ENCODE results near the gene SORT1. TPM values are rescaled to one million over a fixed set of nuclear protein-coding genes. Genes with fewer than 3 reads are reported as not detected.

The SORT1 gene
- total and polyA plus RNA-seq, 2 of the 4 experiments (the other 2 are of a cell fraction) = 15.8 to 16.7 TPM

DNA sequence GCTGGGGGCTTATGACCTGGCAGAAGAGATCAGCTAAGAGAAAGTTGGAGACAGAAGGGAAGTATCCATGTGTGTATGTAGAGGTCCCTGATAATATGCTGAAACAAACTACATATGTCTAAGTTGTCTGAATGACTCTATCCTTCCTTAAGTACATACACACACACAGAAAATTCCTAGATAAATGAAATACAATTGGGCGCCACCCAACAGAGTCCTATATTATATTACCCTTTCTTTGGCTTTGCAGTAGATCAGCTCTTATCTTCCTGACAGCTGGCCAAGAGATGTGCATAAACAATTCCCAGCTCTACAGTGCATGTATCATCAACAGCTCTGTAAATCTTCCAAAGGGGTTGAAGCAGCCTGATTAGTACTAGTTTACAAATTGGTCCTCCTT, 40.1 kb downstream of the SORT1 start:
- no peak overlapping the region for H4K8ac ChIP-seq (ENCODE audit: low read depth in 2 of 2, low read length in 2 of 2)
- H2AK5ac ChIP-seq (ENCODE audit: low read depth, low read length) = no peak overlapping the region
- H2AFZ ChIP-seq (replicated peaks; ENCODE audit: low read length, poor library complexity) = no peak overlapping the region
- dilution Hi-C loops (cut with HindIII; ENCODE audit: low sequenced_read_pairs, unreplicated experiment) (no loop called here), in situ Hi-C loops (cut with MboI; ENCODE audit: low sequenced_read_pairs) (no loop called here), intact Hi-C loops (cut with micrococcal nuclease) (loop anchor here (2.0 kb wide), 1 partner anchor 35 kb away; no protein-coding TSS in a partner anchor)
- no CpG with 5 or more reads among the region's 1 CpG for WGBS, 2 experiments (ENCODE audit: extremely low coverage in 2 of 2, insufficient read length in 1 of 2)
- H3K23ac ChIP-seq (ENCODE audit: low read depth, low read length) = no peak overlapping the region
- no peak overlapping the region for H2BK20ac ChIP-seq (ENCODE audit: low read depth, low read length)
- no peak overlapping the region for H2AK9ac ChIP-seq (replicated peaks; ENCODE audit: low read depth, low read length, poor library complexity)
- no peak overlapping the region for H3K56ac ChIP-seq (ENCODE audit: extremely low read depth, insufficient read depth, low read length)
- H2BK120ac ChIP-seq (ENCODE audit: low read depth, low read length) = no peak overlapping the region
- H3K4ac ChIP-seq (ENCODE audit: low read depth, low read length) = no peak overlapping the region
- H3K14ac ChIP-seq (replicated peaks; ENCODE audit: low read depth, low read length) = no peak overlapping the region
- H3K9me3 ChIP-seq (ENCODE audit: control insufficient read depth, insufficient read depth, low read length) = no peaks in the 10 kb centered on the region
- no peak for TF ChIP-seq MAFK (IDR thresholded peaks at IDR 0.05; ENCODE audit: low read depth, low read length)
- no peak for TF ChIP-seq POLR2A (IDR thresholded peaks at IDR 0.05; ENCODE audit: low read depth, low read length)
- TF ChIP-seq BHLHE40 (IDR thresholded peaks at IDR 0.05; ENCODE audit: low read depth, low read length) = no peak
- TF ChIP-seq RAD21 (IDR thresholded peaks at IDR 0.05; ENCODE audit: low read length) = no peak
- TF ChIP-seq SMC3 (IDR thresholded peaks at IDR 0.05; ENCODE audit: low read depth, low read length) = no peak
- no peak for TF ChIP-seq FOS (IDR thresholded peaks at IDR 0.05; ENCODE audit: low read depth, low read length)
- no peak for TF ChIP-seq RFX5 (IDR thresholded peaks at IDR 0.05; ENCODE audit: low read depth, low read length)
- TF ChIP-seq RCOR1 (IDR thresholded peaks at IDR 0.05; ENCODE audit: insufficient replicate concordance, low read length) = no peak
- TF ChIP-seq, protein P1, sequence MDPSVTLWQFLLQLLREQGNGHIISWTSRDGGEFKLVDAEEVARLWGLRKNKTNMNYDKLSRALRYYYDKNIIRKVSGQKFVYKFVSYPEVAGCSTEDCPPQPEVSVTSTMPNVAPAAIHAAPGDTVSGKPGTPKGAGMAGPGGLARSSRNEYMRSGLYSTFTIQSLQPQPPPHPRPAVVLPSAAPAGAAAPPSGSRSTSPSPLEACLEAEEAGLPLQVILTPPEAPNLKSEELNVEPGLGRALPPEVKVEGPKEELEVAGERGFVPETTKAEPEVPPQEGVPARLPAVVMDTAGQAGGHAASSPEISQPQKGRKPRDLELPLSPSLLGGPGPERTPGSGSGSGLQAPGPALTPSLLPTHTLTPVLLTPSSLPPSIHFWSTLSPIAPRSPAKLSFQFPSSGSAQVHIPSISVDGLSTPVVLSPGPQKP (IDR thresholded peaks at IDR 0.05; ENCODE audit: borderline replicate concordance, low read depth, low read length) = no peak
- no peak for TF ChIP-seq MXI1 (IDR thresholded peaks at IDR 0.05; ENCODE audit: borderline replicate concordance, low read depth, low read length)
- TF ChIP-seq CHD1 (IDR thresholded peaks at IDR 0.05; ENCODE audit: low read depth, low read length) = no peak
- no peak for TF ChIP-seq NFE2L2 (IDR thresholded peaks at IDR 0.05; ENCODE audit: low read depth, low read length)
- TF ChIP-seq, protein P2, sequence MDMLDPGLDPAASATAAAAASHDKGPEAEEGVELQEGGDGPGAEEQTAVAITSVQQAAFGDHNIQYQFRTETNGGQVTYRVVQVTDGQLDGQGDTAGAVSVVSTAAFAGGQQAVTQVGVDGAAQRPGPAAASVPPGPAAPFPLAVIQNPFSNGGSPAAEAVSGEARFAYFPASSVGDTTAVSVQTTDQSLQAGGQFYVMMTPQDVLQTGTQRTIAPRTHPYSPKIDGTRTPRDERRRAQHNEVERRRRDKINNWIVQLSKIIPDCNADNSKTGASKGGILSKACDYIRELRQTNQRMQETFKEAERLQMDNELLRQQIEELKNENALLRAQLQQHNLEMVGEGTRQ (IDR thresholded peaks at IDR 0.05; ENCODE audit: low read depth, low read length) = no peak
- no peak for TF ChIP-seq MAZ (IDR thresholded peaks at IDR 0.05; ENCODE audit: borderline replicate concordance, low read depth, low read length)
- TF ChIP-seq, protein P3, sequence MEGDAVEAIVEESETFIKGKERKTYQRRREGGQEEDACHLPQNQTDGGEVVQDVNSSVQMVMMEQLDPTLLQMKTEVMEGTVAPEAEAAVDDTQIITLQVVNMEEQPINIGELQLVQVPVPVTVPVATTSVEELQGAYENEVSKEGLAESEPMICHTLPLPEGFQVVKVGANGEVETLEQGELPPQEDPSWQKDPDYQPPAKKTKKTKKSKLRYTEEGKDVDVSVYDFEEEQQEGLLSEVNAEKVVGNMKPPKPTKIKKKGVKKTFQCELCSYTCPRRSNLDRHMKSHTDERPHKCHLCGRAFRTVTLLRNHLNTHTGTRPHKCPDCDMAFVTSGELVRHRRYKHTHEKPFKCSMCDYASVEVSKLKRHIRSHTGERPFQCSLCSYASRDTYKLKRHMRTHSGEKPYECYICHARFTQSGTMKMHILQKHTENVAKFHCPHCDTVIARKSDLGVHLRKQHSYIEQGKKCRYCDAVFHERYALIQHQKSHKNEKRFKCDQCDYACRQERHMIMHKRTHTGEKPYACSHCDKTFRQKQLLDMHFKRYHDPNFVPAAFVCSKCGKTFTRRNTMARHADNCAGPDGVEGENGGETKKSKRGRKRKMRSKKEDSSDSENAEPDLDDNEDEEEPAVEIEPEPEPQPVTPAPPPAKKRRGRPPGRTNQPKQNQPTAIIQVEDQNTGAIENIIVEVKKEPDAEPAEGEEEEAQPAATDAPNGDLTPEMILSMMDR (conservative IDR thresholded peaks at IDR 0.05; ENCODE audit: low read depth, low read length) = no peak
- TF ChIP-seq CEBPB (IDR thresholded peaks at IDR 0.05; ENCODE audit: low read depth, low read length) = no peak
- no peak overlapping the region for H2BK15ac ChIP-seq (ENCODE audit: low read depth, low read length)
- DNase-seq (peak; percentile 49), ATAC-seq (ENCODE audit: low read depth) (peak; percentile 51)
- H2BK5ac ChIP-seq (ENCODE audit: low read depth, low read length, poor library complexity, severe bottlenecking) = no peak overlapping the region
- H3K4me2 ChIP-seq (ENCODE audit: low read depth, low read length) = no peak overlapping the region
- H3K4me3 ChIP-seq (ENCODE audit: insufficient read depth, low read depth, low read length) = no peak overlapping the region
- no peak overlapping the region for H3K9ac ChIP-seq (ENCODE audit: low read depth, low read length)
- no peaks in the 10 kb centered on the region for H3K27me3 ChIP-seq (ENCODE audit: control insufficient read depth, insufficient read depth, low read length)
- no peaks in the 10 kb centered on the region for H4K20me1 ChIP-seq (ENCODE audit: insufficient read depth, low read length)
- no peaks in the 10 kb centered on the region for H3K36me3 ChIP-seq (ENCODE audit: control insufficient read depth, insufficient read depth, low read length)
- H3K79me1 ChIP-seq (ENCODE audit: low read depth in 1 of 2, low read length in 2 of 2) = peaks cover 11 to 26% of the 10 kb centered on the region in 2 experiments; a peak in 3 of 4 replicates
- H4K91ac ChIP-seq (ENCODE audit: insufficient read depth, low read depth, low read length) = no peak overlapping the region
- ChIA-PET POLR2A (ENCODE audit: unreplicated experiment) (no interaction called here), CTCF (interaction anchor here (0.8 kb wide), 1 partner anchor 20 kb away, joined by 3 read pairs; no protein-coding TSS in a partner anchor)
- H3K4me1 ChIP-seq (ENCODE audit: control insufficient read depth, insufficient read depth, low read length) = peaks cover 9% of the 10 kb centered on the region
- no TSS peak for BruUV-seq (replicated peaks)
- H3K27ac ChIP-seq (ENCODE audit: insufficient read depth, low read length) = peak overlapping the region; percentile 2; the same call in 1 of the 2 replicates
- no peak overlapping the region for H4K5ac ChIP-seq (ENCODE audit: low read depth, low read length)
- no peaks in the 10 kb centered on the region; the same call in none of the 2 replicates for H3K9me1 ChIP-seq (ENCODE audit: insufficient read depth, low read length)
- no peak overlapping the region for H3K18ac ChIP-seq (ENCODE audit: low read depth, low read length)
